Stimulated activated CD8-positive, alpha-beta memory T cell treated with anti-CD3 and anti-CD28 coated beads, Interleukin-15, amount 100 ng/mL, for 48 hours (primary cell): Measurements from ENCODE around the gene TRA2B.

Experiments used
- DNase-seq, 2 donors: peaks; one replicate each; pipeline ENCODE4 v3.0.0-alpha.2; 2020; ENCODE audit warnings: low read depth in 2 of 2

TRA2B gene

DNA sequence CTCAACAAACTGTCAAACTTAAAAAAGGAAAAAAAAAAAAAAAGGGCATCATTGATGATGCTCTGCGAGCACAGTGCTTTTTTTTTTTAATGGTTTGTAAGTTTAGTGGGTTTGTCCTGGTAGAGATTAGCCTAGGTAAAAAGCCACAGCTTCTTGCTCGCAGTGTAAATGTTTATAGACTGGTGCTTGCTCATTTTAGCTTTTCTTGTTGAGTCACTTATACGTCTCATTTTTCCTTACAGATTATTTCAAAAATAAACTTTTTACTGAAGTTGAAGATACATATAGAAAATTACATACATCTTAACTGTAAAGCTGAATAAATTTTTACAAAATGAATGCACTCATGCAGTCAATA is 16.5 kb upstream of the TRA2B start:
- no peak for DNase-seq

DNA sequence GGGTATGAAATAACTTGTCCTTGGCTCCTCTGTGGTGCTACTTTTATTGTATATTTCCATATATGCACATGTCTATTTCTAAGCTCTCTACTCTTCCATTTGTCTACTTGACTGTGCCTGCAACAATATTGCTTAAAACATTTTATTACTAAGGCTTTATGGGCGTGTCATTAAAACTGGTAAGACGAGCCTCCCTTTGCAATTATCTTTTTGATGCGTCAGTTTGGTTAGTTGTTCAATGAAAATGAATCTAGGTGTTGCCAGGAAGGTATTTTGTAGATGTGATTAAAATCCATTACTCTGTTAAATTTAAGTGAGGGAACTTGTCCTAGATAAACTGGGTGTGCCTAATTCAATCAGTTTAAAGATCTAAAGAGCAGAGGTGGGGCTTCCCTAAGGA is 12.9 kb upstream of the TRA2B start:
- DNase-seq, result no peak

DNA sequence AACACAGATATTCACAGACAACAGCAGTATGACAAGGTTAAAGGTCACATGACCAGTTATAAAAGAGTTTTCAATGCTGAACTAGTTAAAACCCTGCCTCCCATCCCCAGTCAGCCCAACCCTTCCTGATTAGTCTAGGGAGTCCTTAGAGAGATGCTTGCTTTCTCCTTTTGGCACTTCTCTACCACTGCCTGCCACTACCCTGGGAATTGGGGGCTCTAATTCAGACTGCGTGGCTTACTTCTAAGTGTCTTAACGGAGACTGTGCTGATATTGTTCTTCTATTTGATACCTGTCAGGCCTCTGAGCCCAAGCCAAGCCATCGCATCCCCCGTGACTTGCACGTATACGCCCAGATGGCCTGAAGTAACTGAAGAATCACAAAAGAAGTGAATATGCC is 11.7 kb upstream of the TRA2B start:
- DNase-seq, result no peak

DNA sequence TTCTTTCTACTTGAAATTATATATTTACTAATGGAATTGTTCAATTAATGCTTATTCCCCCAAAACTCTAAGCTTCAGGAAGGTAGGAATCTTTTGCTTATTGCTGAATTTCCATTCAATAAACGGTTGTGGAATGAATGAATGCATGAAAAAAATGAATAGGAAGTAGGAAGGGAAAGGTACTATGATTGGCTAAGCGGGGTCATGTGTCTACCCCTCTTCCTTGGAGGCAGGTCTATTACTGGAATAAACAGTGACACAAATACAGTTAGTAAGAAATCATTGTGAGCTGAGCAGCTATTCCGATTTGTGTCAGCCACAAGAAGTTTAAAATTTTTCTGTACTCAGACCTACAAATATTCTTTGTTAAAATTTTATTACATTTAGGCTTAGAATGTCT is 10.5 kb upstream of the TRA2B start:
- DNase-seq, result no peak

DNA sequence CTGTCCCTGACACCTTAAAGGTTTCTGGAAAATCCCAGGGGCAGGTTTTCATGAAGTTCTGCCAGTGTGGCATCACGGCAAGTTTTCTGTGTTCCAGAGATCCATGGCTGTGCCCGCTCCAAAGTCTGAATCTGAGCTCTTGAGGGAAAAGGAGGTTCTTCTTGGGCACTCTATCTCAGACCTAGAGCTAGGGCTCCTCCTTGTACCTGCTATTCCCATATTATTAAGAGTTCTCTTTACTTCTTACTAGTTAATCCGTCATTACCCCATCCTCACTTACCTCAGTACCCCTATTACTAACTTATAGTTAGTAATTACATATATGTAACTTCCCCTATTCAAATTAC is 5.9 kb upstream of the TRA2B start:
- DNase-seq, result no peak

DNA sequence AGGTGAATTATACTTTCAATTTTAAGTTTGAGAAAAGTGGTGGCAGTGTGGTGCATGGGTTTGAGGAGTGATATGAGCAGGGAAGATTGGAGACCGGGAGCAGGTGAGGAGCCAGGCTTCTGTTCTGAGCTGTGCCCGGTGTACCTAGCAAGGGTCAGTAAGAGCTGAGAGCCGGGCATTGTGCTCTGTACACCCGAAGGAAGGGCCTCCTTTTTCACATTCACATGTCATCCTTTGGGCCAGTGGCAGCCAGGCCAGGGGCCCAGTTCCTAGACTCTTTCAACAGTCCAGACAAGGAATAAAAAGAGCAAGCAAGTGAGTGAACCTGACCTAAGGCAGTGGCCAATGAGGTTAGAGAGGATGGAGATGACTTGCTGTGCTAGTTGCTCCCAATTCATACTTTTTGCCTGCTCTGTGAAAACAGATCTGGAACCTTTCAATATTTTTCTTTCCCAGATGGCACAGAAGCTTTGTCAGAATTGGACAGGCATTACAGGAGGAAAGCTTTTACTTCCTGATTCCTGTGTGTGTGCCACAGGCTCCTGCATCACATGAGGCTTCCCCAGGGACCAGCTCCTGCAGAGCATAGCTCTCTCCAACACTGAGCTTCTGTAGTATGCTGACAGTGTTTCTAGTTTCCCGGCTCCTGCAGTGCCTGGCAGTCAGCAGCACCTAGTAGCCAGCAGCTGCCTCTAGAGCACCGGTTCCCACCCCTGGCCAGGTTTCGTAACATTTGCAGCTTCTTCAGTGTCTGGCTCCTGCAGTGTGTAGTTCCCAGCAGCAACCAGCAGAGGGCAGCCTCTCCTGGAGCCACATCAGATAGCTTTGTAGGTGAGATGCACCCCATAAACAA is 5.3 kb upstream of the TRA2B start:
- DNase-seq, result peak; percentile 66 to 70

DNA sequence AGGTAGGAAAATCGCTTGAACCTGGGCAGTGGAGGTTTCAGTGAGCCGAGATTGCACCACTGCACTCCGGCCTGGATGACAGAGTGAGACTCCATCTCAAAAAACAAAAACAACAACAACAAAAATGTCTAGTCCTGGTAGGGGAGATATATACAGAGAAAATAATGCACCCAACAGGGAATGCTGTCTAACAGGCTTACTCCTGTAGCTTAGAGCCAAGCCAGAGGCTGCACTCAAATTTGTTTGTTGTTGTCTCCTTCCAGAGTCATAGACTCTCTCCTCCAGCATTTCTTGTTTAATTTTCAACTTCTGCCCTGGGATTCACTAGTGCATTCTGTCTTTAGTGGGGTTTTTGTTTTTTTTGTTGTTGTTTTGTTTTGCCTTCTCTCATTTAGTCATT is 4.6 kb upstream of the TRA2B start:
- no peak for DNase-seq

DNA sequence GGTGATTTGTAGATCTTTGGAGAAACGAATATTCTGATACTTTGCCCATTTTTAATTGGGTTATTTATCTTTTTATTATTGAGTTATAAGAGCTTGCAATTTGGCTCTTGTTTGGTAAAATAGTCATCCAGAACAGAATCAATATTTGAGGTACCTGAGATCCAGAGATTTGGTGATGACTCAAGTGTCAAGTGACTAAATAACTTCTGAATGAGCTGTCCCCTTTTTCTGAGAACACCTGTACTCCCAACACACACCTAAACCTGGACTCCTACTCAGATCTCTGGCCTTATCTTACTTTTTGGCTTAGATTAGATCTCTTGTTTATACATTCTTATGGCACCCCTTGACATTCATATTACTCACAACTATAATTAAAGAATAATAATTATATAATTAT is 3.1 kb upstream of the TRA2B start:
- DNase-seq, result no peak

DNA sequence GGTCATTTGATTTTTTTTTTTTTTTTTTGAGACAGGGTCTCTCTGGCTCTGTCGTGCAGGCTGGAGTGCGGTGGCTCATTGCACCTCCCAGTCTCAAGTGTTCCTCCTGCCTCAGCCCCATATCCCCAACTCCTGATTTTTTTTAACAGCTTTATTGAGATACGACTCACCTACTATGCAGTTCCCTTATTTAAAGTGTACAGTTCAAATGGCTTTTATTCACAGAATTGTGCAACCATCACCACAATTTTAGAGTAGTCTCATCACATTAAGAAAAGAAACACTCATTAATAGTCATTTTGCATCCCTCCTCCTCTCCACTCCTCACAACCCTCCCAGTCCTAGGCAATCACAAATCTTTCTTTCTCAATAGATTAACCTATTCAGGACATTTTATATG is 1.9 kb upstream of the TRA2B start:
- DNase-seq, result no peak

DNA sequence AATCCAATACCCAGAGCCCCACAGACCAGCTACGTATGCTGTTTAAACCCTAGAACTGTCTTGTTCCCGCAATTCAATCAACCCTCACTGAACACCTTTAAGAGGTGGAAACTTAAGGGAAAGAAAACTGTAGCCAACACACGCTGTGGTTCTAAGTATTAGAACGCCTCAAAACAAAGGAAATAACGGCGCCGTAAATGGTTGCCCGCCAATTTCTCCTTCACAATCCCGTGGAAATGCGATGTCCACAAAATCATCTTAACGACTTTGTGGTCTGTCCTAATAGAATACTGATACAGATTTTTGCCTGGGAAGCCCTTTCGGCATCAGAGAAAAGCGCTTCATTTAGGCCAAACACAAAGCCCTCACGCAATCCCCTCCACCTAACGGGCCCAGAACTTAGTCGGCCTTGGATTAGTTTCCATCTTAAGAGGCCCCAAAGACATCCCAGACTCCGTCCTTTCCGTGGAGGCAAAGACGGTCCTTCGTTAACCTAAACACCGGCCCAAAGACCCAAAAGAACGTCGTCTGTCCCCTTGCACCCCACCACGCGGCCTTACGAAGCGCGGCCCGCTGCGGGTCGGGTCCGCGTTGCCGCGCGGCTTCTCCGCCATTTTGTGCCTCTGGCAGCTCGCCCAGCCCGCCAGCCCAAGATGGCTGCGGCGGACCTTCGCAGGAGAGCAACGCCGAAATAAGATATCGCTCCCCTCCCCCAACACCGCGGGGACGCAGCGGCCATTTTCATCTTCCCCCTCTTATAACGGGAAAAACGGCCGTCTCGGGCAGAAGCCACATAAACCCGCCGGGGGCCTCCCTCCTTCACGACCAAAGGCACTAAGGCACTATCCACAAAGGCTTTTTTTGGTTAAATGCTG is 763 bp downstream of the TRA2B start:
- peak; percentile 75 to 76 for DNase-seq

DNA sequence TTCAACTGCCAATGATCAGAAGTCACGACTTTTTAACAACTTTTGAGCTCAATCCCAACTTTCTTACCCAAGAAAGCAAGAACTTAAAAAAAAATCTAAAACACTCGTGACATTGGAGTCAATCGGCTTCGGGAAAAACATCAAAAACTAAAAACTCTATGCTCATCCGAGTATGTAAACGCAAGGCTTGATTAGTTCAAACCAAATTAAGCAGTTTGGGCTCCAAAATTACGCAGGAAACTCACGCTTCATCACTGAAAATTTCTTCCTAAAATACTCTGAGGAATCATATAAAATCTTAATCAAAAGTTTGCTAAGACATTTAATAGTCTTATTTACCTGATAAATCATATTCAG is 1.6 kb downstream of the TRA2B start:
- no peak for DNase-seq

DNA sequence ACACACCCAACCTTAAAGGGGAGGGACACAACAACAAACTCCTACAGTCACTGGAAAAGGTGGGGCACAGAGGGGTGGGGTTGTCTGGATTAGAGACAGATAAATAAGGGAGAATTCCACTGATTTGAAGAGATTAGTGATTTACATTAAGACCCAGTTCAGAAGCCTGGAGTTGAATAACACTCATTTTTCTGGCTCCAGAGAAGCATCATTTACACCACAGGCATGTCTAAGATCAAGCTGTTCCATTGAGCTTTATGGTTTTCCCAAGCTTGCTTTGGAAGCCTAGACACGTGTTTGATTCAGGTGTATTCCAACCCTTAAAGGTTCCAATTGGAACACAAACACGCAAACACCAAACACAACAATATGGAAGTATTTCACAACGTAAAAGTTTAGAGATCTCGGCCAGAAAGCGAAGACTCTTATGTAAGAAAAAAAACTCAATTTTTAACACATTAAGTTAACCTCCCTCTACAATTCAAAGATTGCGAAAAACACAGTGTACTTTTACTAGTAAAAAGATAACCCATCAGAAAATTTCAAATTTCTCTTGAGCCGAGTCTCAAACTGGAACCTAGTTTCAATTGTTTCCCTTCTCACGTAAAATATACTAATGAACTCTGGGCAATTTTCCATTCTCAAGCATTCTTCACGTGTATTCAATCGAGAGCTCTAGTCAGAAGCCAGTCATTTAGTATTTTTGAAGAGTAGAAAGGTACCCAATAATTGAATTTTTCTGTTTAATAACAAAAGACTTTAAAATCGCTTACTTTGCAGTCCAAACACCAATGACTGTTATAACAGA is 2.1 kb downstream of the TRA2B start:
- no peak for DNase-seq

DNA sequence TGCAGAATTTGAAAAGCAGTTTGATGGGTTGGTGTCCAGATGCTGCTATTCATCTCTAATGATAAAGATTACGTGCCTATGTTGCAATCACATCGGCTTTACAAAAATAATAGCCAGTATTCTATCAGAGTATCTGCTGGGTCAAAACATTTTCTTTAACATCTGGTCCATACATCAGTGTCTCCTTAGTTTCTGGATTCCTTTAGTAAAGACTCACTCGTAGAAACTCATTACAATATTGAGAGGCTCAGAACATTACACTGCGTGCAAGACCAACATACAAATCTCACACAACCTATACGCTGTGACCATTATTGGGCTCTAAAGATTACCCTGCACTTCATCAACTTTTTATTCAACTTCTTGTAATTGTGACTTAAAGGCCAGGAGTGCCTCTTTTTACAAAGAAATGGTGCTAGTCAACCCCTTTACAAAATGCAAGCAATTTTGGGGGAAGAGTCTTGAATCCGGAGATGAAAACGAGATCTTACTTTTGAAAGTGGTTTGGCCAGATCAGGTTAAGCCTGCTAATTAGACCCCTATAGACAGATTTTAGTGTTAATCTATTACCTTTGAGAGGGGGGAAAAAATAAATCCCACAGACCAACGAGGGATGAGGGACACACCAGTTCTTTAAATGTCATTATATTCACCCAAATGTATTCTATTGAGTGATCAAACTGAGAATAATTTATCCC is 2.9 kb downstream of the TRA2B start:
- DNase-seq, result no peak

DNA sequence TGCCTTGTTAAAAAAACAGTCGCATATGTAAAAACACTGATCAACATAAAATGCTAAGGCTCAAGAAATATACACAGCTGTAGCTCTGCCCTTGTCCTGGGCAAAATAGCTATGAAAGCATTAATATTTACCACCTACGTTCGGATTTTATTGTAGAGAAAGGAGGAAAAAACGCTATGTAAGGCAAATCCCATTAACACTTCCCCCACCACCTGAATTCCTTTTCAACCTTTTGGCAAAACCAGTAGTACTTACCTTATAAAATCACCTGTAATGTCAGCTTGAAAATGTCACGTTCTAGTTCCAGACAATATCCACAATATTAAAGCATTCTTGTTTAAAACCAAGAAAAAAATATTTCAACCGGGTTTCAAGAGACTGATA is 3.6 kb downstream of the TRA2B start:
- DNase-seq, result no peak

DNA sequence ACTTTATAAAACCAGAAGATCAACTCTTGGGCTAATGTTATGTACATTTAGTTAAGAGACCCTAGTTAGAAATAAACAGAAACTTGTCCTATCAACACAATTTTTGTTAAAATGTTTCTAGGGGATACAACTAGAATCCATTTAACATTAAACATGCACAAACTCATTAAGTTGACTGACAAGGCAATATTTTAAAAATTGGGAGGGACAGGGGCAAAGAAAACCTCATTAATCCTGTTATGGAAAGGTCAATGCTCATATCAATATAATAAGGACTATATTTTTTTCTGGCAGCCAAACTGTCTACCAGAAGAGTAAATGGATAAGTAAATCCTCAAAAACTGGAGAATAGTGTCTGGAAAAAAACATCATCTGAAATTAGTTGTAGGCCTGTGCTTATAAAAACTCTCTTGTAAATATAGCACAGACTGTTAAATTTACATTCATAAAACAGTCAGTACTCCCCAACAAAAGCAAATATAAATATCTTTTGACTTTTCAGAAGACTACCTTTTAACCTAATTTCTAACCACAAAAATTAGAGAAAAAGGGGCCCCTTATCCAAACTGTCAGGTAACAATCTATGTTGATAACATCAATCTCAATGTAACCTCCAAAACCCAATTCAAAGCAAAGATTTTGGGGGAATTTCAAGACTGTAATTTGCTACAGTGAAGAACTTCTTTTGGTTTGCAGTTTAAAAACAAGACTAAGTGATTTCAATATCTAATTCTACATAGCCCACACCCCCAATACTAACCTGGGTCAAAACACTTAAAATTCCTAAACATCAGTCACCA is 4.2 kb downstream of the TRA2B start:
- no peak for DNase-seq

DNA sequence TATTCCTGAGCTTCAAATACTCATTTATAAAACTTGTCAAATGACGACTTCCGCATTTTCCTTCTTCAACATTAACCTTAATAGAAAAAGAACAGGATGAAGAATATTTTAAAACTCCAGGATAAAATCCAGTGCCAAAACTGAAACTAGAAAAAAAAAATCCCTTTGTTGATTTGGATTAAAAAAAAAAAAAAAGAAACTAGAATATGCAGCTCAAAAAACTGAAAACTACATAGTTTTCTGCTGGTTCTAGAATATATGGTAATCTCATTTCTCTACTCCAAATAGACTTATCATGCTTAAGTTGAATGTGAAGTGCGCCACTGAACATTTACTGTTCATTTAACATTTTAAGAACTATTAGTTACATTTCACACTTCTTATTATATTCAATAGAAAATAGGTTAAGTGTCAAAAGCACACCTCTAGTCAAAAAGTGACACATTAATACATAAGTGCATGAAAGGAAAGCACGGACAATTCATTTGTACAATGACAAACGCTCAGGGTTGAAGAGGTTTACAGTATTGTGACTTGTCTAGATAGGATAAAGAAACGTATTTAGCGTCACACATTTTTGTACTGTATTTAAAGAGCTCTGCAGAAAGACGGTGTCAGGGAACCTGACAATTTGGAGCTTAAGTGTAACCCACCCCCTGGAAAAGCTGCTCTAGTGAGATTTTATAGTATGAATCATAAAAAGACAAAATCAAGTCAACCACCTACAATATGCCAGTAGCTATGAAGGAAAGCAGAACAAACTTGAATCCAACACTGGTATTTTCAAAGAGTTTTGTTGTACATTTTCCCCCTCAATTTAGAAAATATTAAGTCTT is 5.8 kb downstream of the TRA2B start:
- no peak for DNase-seq

DNA sequence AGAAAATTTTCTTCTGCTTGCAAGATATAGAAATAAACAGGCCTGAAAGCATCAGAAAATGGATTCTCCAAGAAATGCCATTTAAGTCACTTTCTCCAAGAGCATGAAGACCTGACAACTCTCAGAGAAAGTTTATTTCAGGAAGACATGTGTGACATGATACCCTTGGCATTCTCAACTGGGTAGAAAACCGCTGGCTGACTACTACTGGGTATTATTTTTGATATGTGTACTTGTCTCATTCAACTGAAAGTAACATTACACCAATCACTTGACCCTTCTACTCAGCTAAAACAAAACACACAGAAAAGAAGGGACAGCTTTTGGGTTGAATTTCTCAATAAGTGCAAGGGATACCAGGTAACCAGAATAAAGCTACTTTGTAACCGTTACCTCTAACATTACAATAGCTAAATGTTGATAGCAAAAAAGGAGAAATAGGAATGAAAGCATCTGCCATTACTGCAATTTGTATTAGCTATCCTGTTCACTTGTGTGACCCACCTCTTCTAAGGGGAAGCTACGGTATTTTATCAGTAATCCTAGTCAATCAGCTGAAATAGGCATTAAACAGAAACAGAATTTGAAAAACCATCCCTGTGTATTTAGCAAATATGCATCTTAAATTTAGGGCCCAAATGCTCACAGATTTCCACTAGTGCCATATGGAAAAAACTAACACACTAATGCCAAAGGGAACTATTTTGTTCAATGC is 7.3 kb downstream of the TRA2B start:
- no peak for DNase-seq

DNA sequence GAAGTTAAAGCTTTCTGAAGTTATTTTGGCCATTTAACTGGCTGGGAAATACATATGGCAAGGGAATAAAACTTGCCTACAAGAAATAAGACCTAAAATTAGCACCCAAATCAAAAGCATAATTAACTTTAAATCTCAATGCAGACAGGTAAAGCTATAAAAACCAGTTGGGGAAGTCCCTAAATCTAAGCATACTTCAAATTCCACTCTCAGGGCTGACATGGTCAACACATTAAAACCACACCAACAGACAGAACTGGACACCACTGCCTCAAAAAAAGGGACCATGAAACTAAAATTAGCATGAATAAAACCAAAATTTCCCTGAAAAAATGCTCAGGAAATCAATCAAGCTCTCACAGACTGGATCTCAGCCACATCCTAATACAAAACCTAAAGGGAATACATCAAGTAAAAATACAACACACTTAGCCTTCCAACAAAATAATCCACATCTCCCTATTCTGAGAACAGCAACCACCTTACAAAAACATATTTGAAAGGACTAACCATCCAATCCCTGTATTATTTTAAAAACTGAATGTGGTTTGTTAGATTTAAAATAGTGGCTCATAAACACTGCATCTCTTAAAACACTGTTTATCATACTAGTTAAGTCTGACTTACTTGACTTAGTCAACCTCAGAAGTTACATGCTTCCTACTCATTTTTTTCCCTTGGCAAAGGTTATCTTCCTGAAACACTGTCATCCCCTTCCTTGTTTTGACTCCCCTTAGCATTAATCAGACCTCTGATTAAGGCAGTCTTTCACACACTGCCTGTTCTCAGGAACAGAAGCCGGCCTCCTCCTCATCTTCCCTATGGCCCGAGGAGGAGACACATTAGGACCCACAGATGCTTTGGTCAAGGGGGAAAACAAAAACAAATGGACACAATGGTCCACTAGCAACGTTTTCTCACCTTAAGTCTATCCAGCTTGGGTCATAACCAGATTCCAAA is 8.3 kb downstream of the TRA2B start:
- DNase-seq, result no peak
